ENCODE results near the gene HES2. TPM values are rescaled to one million over a fixed set of nuclear protein-coding genes. Genes with fewer than 3 reads are reported as not detected.
A peak's percentile ranks its signal among the peaks of the same experiment; 100 is the strongest.
"Not testable (repeated sequence)": the region's sequence is repeated elsewhere in the genome, so short reads cannot be mapped to it uniquely, and the experiment has no call there.

The HES2 gene
- total RNA-seq, 2 donors from 2014 or later = 29.4 to 34.0 TPM

- ATAC-seq (no peak), DNase-seq (peak in 1 of 2 donors; percentile 21)
- intact Hi-C loops (cut with DNase I, micrococcal nuclease) = no loop called here
Observed at GRCh38 chr1:6441586-6441985, 21.9 kb upstream of the HES2 start.

DNA sequence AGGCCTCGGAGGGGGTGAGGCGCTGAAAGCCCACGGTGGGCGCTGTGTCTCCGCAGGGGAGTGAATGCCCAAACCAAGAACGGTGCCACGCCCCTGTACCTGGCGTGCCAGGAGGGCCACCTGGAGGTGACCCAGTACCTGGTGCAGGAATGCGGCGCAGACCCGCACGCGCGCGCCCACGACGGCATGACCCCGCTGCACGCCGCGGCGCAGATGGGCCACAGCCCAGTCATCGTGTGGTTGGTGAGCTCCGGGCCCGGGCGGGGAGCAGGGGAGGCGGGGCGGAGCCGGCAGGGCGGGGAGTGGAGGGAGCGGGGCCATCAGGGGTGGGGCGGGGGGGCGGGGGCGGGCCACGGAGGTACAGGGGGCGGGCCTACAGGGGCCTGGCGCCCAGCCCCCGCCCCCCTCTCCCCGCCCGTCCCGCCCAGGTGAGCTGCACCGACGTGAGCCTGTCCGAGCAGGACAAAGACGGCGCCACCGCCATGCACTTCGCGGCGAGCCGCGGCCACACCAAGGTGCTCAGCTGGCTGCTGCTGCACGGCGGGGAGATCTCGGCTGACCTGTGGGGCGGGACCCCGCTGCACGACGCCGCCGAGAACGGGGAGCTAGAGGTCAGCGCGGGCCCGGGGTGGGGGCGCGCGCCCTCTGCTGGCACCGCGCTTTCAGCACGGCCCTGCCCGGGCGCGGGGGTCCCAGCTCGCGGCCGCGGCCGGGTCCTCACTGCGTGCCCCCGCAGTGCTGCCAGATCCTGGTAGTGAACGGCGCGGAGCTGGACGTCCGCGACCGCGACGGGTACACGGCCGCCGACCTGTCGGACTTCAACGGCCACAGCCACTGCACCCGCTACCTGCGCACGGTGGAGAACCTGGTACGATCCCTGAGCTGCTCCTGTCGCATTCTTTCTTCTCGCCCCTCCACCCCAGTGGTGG is 20.7 kb upstream of the HES2 start:
- intact Hi-C loops (cut with DNase I, micrococcal nuclease) = no loop called here
- peak; percentile 82 to 87 for DNase-seq
- ATAC-seq = peak; percentile 83

- intact Hi-C loops (cut with DNase I, micrococcal nuclease) = no loop called here
- ATAC-seq (peak; percentile 43), DNase-seq (peak in 1 of 2 donors; percentile 71)
Observed at GRCh38 chr1:6438047-6438525, 18.4 kb upstream of the HES2 start.

DNA sequence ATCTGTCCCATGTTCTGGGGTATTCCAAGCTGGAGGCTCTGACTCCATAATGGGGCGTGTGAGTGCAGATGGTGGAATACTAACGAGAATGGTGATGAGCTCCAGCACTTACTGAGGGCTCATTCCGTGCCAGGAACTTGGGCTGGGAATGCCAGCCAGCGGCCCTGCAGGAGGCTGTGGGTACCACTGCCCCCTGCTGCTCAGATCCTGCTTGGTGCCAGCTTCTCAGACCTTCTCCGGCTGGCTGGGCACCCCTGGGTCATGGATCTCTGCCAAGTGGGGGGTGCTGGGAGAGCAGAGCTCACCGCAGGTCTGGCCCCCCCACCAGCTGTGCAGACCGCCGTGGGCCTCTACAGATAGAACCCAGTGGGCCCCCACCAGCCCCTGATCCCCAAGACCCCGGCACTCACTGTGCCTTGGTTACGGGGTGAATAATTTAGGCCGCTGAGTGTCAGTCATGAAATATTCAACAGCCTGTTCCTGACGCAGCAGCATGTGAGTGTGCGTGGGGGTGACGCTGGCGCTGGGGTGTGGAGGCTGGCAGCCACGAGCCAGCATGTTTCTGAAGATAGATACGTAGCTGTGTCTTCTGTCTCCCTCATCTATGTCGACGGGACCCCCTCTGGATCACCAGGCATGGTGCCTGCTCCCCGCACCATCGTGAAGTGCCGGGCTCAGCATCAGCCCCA is 17.4 kb upstream of the HES2 start:
- intact Hi-C loops (cut with DNase I, micrococcal nuclease); DNase-seq: not testable (repeated sequence)
- ATAC-seq = peak; percentile 28

DNA sequence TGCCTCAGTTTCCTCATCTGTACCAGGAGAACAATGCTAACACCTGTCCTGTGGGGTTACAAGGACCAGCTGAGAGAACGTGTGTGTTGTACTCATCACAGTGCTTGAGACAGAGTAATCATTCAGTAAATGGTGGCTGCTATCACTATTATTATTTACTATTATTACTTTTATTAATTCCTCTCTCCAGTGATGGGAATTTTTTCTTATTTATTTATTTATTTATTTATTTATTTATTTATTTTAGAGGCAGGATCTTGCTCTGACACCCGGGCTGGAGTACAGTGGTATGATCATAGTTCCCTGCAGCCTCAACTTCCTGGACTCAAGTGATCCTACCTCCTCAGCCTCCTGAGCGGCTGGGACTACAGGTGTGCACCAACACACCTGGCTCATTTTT is 16.6 kb upstream of the HES2 start:
- ATAC-seq; intact Hi-C loops (cut with DNase I, micrococcal nuclease); DNase-seq: not testable (repeated sequence)

- ATAC-seq (no peak), DNase-seq (no peak)
- intact Hi-C loops (cut with DNase I, micrococcal nuclease) = no loop called here
Observed at GRCh38 chr1:6435547-6435946, 15.8 kb upstream of the HES2 start.

DNA sequence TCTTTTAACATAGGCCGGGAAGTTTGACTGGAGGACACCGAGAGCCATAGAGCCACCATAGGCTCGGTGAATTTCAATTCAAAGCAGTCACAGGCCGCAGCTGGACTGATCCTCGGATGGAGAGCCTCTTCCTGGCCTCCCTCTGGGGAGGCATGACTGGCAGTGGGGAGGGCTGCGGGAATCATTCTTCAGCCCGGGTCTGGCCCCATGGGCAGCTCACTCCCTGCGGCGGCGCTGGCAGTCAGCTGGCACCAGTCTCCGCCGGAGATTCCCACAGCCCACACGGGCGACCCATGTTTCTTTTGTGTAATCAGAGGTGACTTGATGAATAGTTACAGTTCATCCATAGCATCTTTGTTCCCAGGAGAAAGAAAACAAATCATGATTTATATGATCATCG is 15.4 kb upstream of the HES2 start:
- ATAC-seq (no peak), DNase-seq (no peak)
- intact Hi-C loops (cut with DNase I, micrococcal nuclease) = no loop called here

DNA sequence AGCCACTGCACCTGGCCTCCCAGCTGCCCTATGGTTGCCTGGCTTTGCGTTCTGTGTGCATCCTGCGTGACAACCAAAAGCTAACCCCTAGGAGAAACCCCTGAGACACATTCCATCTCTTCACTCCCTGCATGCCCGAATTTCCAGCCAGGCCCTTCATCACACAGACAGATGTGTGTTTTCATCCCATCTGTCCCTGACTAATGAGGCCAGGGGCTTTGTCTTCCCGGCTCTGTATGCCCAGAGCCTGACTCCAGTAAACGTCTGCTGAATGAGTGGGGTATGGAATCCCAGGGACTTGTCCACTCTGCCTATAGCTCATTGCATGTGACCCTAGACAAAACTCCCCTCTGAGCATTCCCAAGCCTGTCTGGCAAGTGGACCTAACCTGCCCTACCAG is 14.5 kb upstream of the HES2 start:
- intact Hi-C loops (cut with DNase I, micrococcal nuclease) = no loop called here
- DNase-seq = no peak
- ATAC-seq = no peak

DNA sequence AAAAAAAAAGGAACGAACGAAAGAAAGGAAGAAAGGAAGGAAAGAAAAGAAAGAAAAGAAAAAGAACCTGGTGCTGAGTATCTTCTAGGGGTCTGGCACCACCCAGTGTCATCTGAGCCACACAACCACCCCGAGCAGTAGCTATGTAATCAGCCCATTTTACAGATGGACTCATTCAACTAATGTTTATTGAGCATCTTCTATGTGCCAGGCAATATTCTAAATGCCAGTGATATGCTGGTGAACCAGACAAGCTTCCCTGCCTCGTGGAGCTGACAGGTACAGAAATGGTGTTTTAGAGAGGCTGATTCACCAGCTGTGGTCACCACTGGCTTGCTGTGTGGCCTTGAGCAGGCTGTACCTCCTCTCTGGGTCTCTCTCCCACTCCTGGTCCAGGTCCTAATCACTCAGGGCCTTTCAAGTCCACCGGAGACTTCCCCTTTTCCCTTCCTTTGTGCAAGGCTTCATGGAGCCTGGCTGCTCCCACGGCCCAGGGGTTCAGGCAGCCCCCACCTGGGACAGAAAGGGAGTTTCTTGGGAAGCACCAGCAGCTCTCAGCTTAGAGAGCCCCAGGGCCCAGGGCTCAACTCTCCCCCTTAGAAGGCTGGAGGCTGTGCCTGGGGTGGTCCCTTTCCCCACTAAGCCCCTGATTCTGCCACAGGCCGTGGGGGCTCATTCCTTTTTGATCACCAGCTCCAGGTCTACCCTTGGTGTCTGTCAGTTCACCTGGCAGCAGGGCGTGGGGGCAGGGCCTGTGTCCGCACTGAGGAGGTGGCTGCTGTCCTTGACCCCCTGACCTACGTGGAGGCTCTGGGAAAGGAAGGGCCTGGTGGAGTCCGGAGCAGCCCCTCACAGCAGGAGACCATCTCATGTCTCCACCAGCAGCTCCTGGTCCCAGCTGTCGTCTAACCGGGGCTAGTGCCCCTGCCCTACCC is 12.2 kb upstream of the HES2 start:
- ATAC-seq; DNase-seq; intact Hi-C loops (cut with DNase I, micrococcal nuclease): not testable (repeated sequence)

DNA sequence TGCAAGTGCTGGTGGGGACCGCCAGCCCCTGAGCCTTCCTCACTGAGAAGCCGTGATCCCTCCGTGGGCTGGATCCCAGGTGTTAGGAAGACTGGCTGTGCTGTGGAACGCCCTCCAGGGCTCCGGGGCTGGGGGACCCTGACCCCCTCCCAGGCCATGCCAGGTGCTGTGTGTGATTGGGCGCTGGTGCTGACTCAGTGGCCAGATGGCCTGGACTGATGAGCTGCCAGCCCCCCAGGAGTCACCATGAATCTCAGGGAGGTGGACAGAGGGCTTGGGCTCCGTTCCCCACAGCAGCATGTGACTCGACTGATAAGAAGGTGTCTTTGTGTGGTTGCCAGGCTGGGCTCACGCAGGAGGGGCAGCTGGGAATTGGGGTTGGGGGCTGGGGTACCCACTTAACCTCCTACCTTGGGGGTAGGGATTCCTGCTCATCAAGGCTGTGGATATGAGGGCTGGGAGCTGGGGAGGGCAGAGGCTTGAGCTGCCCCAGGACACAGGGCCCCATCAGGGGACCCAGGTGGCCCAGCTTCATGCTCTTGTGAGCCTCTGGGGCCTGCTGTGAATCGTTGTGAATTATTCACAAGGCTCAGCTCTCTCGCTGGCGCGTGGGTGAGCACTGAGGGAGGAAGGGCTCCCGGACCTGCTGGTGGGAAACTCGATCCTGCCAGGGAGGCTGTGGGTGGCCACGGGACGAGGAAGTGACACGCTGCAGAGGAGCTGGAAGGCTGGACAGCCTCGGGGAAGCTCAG is 10.1 kb upstream of the HES2 start:
- ATAC-seq; DNase-seq; intact Hi-C loops (cut with DNase I, micrococcal nuclease): not testable (repeated sequence)

DNA sequence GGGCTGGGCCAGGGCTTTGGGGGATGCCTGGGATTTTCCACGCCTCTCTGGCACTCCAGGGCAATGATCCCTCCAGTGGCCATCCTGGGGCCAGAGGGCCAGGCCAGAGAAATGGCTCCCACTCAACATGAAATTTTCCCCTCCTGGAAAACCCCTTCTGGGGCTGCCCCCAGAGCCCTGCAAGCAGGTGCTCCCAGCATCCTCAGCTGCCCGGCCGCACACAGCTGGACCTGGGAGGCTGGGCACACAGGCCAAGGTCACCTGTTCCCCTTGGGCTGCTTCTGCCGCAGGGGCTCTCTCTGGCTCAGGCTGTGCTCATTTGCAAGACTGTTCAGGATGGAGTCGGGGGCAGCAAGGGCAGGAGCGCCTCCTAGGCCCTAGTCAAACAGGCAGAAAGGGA is 8.7 kb upstream of the HES2 start:
- DNase-seq; intact Hi-C loops (cut with DNase I, micrococcal nuclease); ATAC-seq: not testable (repeated sequence)

DNA sequence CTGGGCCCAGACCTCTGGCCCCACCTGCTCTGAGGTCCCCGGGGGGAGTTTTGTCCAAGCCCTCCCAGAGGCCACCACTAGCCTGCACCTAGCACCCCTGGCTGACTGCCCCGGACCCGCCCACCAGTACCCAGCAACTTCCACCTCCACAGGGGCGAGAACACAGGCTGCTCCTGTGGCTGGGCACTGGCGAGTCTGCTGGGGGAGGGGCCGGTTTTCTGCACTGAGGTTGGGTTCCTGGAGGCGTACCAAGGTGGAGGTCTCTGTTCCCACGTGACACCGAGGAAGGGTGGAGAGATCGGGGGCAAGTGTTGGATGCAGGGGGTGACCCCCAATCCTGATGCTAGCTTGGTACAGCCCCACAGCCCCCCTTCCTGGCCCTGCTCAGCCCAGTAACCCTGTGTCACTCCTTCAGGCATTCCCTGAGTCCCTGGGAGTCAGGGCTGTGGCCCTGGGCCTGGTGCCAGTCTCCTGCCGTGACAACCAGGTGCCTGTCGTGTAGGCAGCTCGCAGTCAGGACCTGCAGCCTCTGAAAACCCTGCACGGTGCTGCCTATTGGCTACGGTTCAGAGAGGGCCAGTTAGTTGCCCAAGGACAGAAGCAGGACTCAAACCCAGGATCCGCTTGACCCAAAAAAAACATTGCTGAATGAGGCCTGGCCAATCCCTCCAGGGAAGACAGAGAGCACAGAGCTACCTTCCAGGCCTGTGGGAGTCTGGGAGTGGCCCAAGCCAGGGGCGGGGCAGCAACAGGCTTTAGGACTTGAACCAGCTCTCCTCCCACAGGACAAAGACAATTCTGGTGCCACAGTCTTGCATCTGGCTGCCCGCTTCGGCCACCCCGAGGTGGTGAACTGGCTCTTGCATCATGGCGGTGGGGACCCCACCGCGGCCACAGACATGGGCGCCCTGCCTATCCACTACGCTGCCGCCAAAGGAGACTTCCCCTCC is 8.0 kb upstream of the HES2 start:
- ATAC-seq = peak; percentile 68
- DNase-seq = peak; percentile 71
- intact Hi-C loops (cut with DNase I, micrococcal nuclease) = no loop called here

DNA sequence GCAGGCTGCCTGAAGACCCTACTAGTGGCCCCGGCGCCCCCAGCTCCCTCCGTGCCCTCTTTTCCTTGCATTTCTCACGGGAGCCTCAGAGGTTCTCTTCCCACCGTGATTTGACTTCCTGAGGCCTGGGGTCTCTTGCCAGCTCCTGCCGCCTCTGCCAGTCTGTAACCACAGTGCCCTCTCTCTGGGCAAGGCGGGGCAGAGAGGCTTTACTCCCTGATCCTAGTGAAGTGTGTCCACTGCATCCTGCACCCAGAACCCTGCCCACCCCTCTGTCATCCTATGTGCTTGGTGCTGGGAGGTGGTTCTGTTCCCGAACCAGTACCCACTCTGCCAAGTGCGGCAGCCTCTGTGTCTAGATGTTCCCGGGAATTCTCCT is 7.2 kb upstream of the HES2 start:
- no peak for ATAC-seq
- DNase-seq = no peak
- intact Hi-C loops (cut with DNase I, micrococcal nuclease) = no loop called here

- DNase-seq (no peak), ATAC-seq (peak; percentile 20)
- intact Hi-C loops (cut with DNase I, micrococcal nuclease) = no loop called here
Observed at GRCh38 chr1:6426277-6426971, 6.7 kb upstream of the HES2 start.

GRCh38 chr1:6425658-6426057 is 5.9 kb upstream of the HES2 start:
- intact Hi-C loops (cut with DNase I, micrococcal nuclease) = no loop called here
- ATAC-seq = no peak
- DNase-seq = no peak
